ENCODE results near the gene AKR1D1. TPM values are rescaled to one million over a fixed set of nuclear protein-coding genes. Genes with fewer than 3 reads are reported as not detected.
"Not testable (repeated sequence)": the region's sequence is repeated elsewhere in the genome, so short reads cannot be mapped to it uniquely, and the experiment has no call there.

Gene AKR1D1
- total RNA-seq, 1 experiment from 2014 or later = not detected

- H3K9ac ChIP-seq (ENCODE audit: low read length) = no peak overlapping the region
- no peak for TF ChIP-seq CTCF (conservative IDR thresholded peaks at IDR 0.05; ENCODE audit: low read depth, low read length)
- TF ChIP-seq EZH2phosphoT487 (IDR thresholded peaks at IDR 0.05; ENCODE audit: borderline replicate concordance, low read length) = no peak
- no peak for TF ChIP-seq EZH2 (IDR thresholded peaks at IDR 0.05; ENCODE audit: low read length, unreplicated experiment)
- DNase-seq = no peak
Measured at GRCh38 chr7:138047907-138048306, 28.4 kb upstream of the AKR1D1 start.

GRCh38 chr7:138049505-138050116 lies 26.6 kb upstream of the AKR1D1 start:
- no peak overlapping the region for H3K9ac ChIP-seq (ENCODE audit: low read length)
- no peak overlapping the region for H3K4me2 ChIP-seq (ENCODE audit: low read length)
- ATAC-seq = no peak
- no peak overlapping the region for H3K27ac ChIP-seq (ENCODE audit: low read length)
- intact Hi-C loops (cut with micrococcal nuclease) = no loop called here
- no peaks in the 10 kb centered on the region for H3F3A ChIP-seq (ENCODE audit: low read length, unreplicated experiment)
- H3K27me3 ChIP-seq (ENCODE audit: low read length) = no peaks in the 10 kb centered on the region
- DNase-seq = no peak
- H3K4me1 ChIP-seq (ENCODE audit: insufficient read depth, low read length) = no peaks in the 10 kb centered on the region
- ChIA-PET POLR2A (ENCODE audit: unreplicated experiment) (no interaction called here), CTCF (interaction anchor here (0.6 kb wide), 1 partner anchor 1067 kb away, joined by 3 read pairs; no protein-coding TSS in a partner anchor)
- no peak overlapping the region for H2AFZ ChIP-seq (ENCODE audit: low read length)
- no TSS peak for BruUV-seq (replicated peaks)
- no peaks in the 10 kb centered on the region for H3K36me3 ChIP-seq (ENCODE audit: low read depth, low read length)
- H3K4me3 ChIP-seq (ENCODE audit: low read length) = no peak overlapping the region
- no peaks in the 10 kb centered on the region for H3K79me2 ChIP-seq (ENCODE audit: low read length)
- TF ChIP-seq CTCF (conservative IDR thresholded peaks at IDR 0.05; ENCODE audit: low read depth, low read length) = no peak
- TF ChIP-seq EZH2phosphoT487 (IDR thresholded peaks at IDR 0.05; ENCODE audit: borderline replicate concordance, low read length) = no peak
- TF ChIP-seq EZH2 (IDR thresholded peaks at IDR 0.05; ENCODE audit: low read length, unreplicated experiment) = no peak
- H4K20me1 ChIP-seq (ENCODE audit: low read length) = no peaks in the 10 kb centered on the region
- H3K9me2 ChIP-seq (replicated peaks; ENCODE audit: low read length) = no peaks in the 10 kb centered on the region
- no peaks in the 10 kb centered on the region for H3K9me3 ChIP-seq (ENCODE audit: low read length)

More at GRCh38 chr7:138047907-138048306, 28.4 kb upstream of the AKR1D1 start:
- no peaks in the 10 kb centered on the region for H4K20me1 ChIP-seq (ENCODE audit: low read length)
- BruUV-seq (replicated peaks) = no TSS peak
- intact Hi-C loops (cut with micrococcal nuclease) = no loop called here
- no peak overlapping the region for H2AFZ ChIP-seq (ENCODE audit: low read length)
- H3F3A ChIP-seq (ENCODE audit: low read length, unreplicated experiment) = no peaks in the 10 kb centered on the region
- H3K79me2 ChIP-seq (ENCODE audit: low read length) = no peaks in the 10 kb centered on the region
- H3K36me3 ChIP-seq (ENCODE audit: low read depth, low read length) = no peaks in the 10 kb centered on the region
- no peaks in the 10 kb centered on the region for H3K9me3 ChIP-seq (ENCODE audit: low read length)
- ChIA-PET POLR2A (ENCODE audit: unreplicated experiment) (no interaction called here), CTCF (no interaction called here)
- H3K27me3 ChIP-seq (ENCODE audit: low read length) = no peaks in the 10 kb centered on the region
- no peaks in the 10 kb centered on the region for H3K9me2 ChIP-seq (replicated peaks; ENCODE audit: low read length)
- H3K4me3 ChIP-seq (ENCODE audit: low read length) = no peak overlapping the region
- H3K4me2 ChIP-seq (ENCODE audit: low read length) = no peak overlapping the region
- H3K27ac ChIP-seq (ENCODE audit: low read length) = no peak overlapping the region
- no peaks in the 10 kb centered on the region for H3K4me1 ChIP-seq (ENCODE audit: insufficient read depth, low read length)
- ATAC-seq = no peak

- H3K4me3 ChIP-seq (ENCODE audit: low read length); H3K4me2 ChIP-seq (ENCODE audit: low read length); POLR2A ChIA-PET (ENCODE audit: unreplicated experiment); H3K9ac ChIP-seq (ENCODE audit: low read length); H4K20me1 ChIP-seq (ENCODE audit: low read length); H3K9me3 ChIP-seq (ENCODE audit: low read length); H3K27ac ChIP-seq (ENCODE audit: low read length); H2AFZ ChIP-seq (ENCODE audit: low read length); BruUV-seq (replicated peaks); H3K27me3 ChIP-seq (ENCODE audit: low read length); CTCF ChIA-PET; H3K36me3 ChIP-seq (ENCODE audit: low read depth, low read length); H3K79me2 ChIP-seq (ENCODE audit: low read length); H3K4me1 ChIP-seq (ENCODE audit: insufficient read depth, low read length); DNase-seq; H3K9me2 ChIP-seq (replicated peaks; ENCODE audit: low read length); intact Hi-C loops (cut with micrococcal nuclease); H3F3A ChIP-seq (ENCODE audit: low read length, unreplicated experiment); ATAC-seq: not testable (repeated sequence)
Measured at GRCh38 chr7:138051712-138052247, 24.5 kb upstream of the AKR1D1 start.
